GM18909 (cell line): ENCODE data around the gene CC2D1A.

ENCODE experiments used
- ATAC-seq: cut with Tn5 transposase; IDR thresholded peaks from one replicate; pipeline ENCODE4 v1.9.1; 2021; ENCODE audit warnings: mild to moderate bottlenecking; ENCODE audit not compliant: unreplicated experiment, poor library complexity

The CC2D1A gene

GRCh38 chr19:13905634-13906520, at the start of gene CC2D1A, which contains the start of gene BRME1:
Gene CC2D1A (plus strand): TSS chr19:13906201. CDS start chr19:13906442, 241 bp downstream.
Gene BRME1 (minus strand): TSS chr19:13906117. CDS start chr19:13904892, 1,225 bp downstream.
- peak; percentile 92 for ATAC-seq

- ATAC-seq = no peak
Measured at GRCh38 chr19:13856497-13856896, 49.5 kb upstream of the CC2D1A start.

GRCh38 chr19:13859361-13859880, 46.6 kb upstream of the CC2D1A start:
- ATAC-seq = no peak

GRCh38 chr19:13860679-13861391, 45.2 kb upstream of the CC2D1A start:
- ATAC-seq = no peak

- ATAC-seq = peak; percentile 15
Measured at GRCh38 chr19:13861392-13861713, 44.6 kb upstream of the CC2D1A start.

- ATAC-seq = peak; percentile 72
Measured at GRCh38 chr19:13861714-13862531, 44.1 kb upstream of the CC2D1A start.

- ATAC-seq = no peak
Measured at GRCh38 chr19:13864046-13864666, 41.8 kb upstream of the CC2D1A start.

- no peak for ATAC-seq
Measured at GRCh38 chr19:13864667-13865570, 41.1 kb upstream of the CC2D1A start.

GRCh38 chr19:13865571-13866462, 40.2 kb upstream of the CC2D1A start:
- no peak for ATAC-seq

- ATAC-seq = no peak
Measured at GRCh38 chr19:13866463-13867046, 39.4 kb upstream of the CC2D1A start.

- ATAC-seq = no peak
Measured at GRCh38 chr19:13868663-13869062, 37.3 kb upstream of the CC2D1A start.

GRCh38 chr19:13869281-13869680, 36.7 kb upstream of the CC2D1A start:
- no peak for ATAC-seq

- no peak for ATAC-seq
Measured at GRCh38 chr19:13870873-13871272, 35.1 kb upstream of the CC2D1A start.

GRCh38 chr19:13872339-13872694, 33.7 kb upstream of the CC2D1A start:
- no peak for ATAC-seq

GRCh38 chr19:13872695-13873389, 33.2 kb upstream of the CC2D1A start:
- ATAC-seq = no peak

- ATAC-seq = no peak
Measured at GRCh38 chr19:13873834-13874515, 32.0 kb upstream of the CC2D1A start.

GRCh38 chr19:13875824-13876223, 30.2 kb upstream of the CC2D1A start:
- no peak for ATAC-seq
